Caco-2 (cell line): Measurements from ENCODE around the gene TARBP2. TPM values are rescaled to one million over a fixed set of nuclear protein-coding genes. Genes with fewer than 3 reads are reported as not detected.

Experiments used
- BruUV-seq: library from RNA; stranded (reverse); fragments of 400-500 nt; replicated peaks from 2 replicates; lab custom pipeline; 2021; lab: Mats Ljungman, UMichigan
- CTCF ChIA-PET: fragments of 300-600 bp; sonication (Branson Sonifier 250); formaldehyde crosslinking; loops from one replicate; lab custom pipeline; 2022; ENCODE audit warnings: antibody characterized with exemption; lab: Charles Lee
- POLR2A ChIA-PET: fragments of 300-600 bp; sonication (Branson Sonifier 250); formaldehyde crosslinking; loops from one replicate; lab custom pipeline; 2022; ENCODE audit warnings: antibody characterized with exemption; lab: Charles Lee
- DNase-seq, 2 experiments: peaks; one replicate each; pipeline versions ENCODE4 v3.0.0 to v3.0.0-alpha.2; 2020 to 2022
- H3K27me3 ChIP-seq: replicated peaks from 2 replicates; pipeline ENCODE4 v1.6.0; 2011; ENCODE audit warnings: low read length; ENCODE audit not compliant: control insufficient read depth, insufficient read depth
- H3K36me3 ChIP-seq: 2 replicates; pipeline ENCODE4 v1.5.1; 2011; ENCODE audit warnings: low read length; ENCODE audit not compliant: control insufficient read depth, insufficient read depth
- H3K4me1 ChIP-seq: fragments of 250-450 bp; sonication (Bioruptor Pico); 2 replicates; pipeline ENCODE4 v1.5.1; 2020; ENCODE audit warnings: mild to moderate bottlenecking
- H3K4me3 ChIP-seq: 2 replicates; pipeline ENCODE4 v1.5.1; 2011; ENCODE audit warnings: low read depth, mild to moderate bottlenecking, control low read depth, low read length
- H3K9me3 ChIP-seq: fragments of 250-450 bp; sonication (Bioruptor Pico); 2 replicates; pipeline ENCODE4 v1.5.1; 2020; ENCODE audit warnings: mild to moderate bottlenecking, moderate library complexity
- H3K27ac Mint-ChIP-seq: one replicate; pipeline ENCODE4 v1.8.0; 2022; ENCODE audit warnings: mixed read lengths; ENCODE audit not compliant: unreplicated experiment
- H3K27me3 Mint-ChIP-seq: one replicate; pipeline ENCODE4 v1.8.0; 2022; ENCODE audit warnings: mixed read lengths; ENCODE audit not compliant: insufficient read depth, unreplicated experiment
- H3K36me3 Mint-ChIP-seq: one replicate; pipeline ENCODE4 v1.8.0; 2022; ENCODE audit warnings: mild to moderate bottlenecking, mixed read lengths; ENCODE audit not compliant: insufficient read depth, unreplicated experiment
- H3K4me1 Mint-ChIP-seq: one replicate; pipeline ENCODE4 v1.8.0; 2022; ENCODE audit warnings: low read depth, mixed read lengths; ENCODE audit not compliant: unreplicated experiment
- H3K4me3 Mint-ChIP-seq: one replicate; pipeline ENCODE4 v1.8.0; 2022; ENCODE audit warnings: mild to moderate bottlenecking, moderate library complexity, mixed read lengths; ENCODE audit not compliant: unreplicated experiment
- H3K9me3 Mint-ChIP-seq: one replicate; pipeline ENCODE4 v1.8.0; 2022; ENCODE audit warnings: mixed read lengths; ENCODE audit not compliant: unreplicated experiment
- CTCF ChIP-seq, 2 experiments: fragments of 200-600 bp in 1 of 2; IDR thresholded peaks; 1 replicate in 1 of 2; 2 replicates in 1 of 2; pipeline versions ENCODE4 v1.5.1 to v1.8.0; 2011 to 2022; ENCODE audit warnings: antibody characterized with exemption in 1 of 2, control low read depth in 1 of 2, inconsistent platforms in 1 of 2, low read depth in 1 of 2, low read length in 1 of 2, mild to moderate bottlenecking in 1 of 2, moderate library complexity in 1 of 2; ENCODE audit not compliant: insufficient read depth in 1 of 2, severe bottlenecking in 1 of 2, unreplicated experiment in 1 of 2
- intact Hi-C: fragments of 100-400 bp; cut with micrococcal nuclease; formaldehyde crosslinking; loops from one replicate; pipeline ENCODE4 v1.10.0; 2022; ENCODE audit not compliant: unreplicated experiment
- total RNA-seq: library from RNA; stranded (reverse); gene quantifications from 2 replicates; pipeline ENCODE4 v1.2.3, GENCODE V29; 2022

The TARBP2 gene
- total RNA-seq, 1 experiment from 2014 or later = 50.7 TPM

GRCh38 chr12:53476769-53477209 lies 24.3 kb upstream of the TARBP2 start:
- CTCF ChIA-PET = interaction anchor here (0.8 to 1.2 kb wide), 6 partner anchors 24 to 334 kb away, joined by 3 to 6 read pairs (median 4); partner anchors contain the start of genes SP1 and TARBP2
- H3K36me3 Mint-ChIP-seq = peaks cover 99% of the 10 kb centered on the region

GRCh38 chr12:53478865-53479264 lies 22.2 kb upstream of the TARBP2 start:
- Mint-ChIP-seq H3K36me3 (peaks cover 98% of the 10 kb centered on the region), H3K4me1 (peaks cover 7% of the 10 kb centered on the region), H3K27ac (no peak overlapping the region), H3K9me3 (no peaks in the 10 kb centered on the region), H3K4me3 (no peak overlapping the region), H3K27me3 (no peaks in the 10 kb centered on the region)
- H3K27me3 ChIP-seq = no peaks in the 10 kb centered on the region
- H3K9me3 ChIP-seq = no peaks in the 10 kb centered on the region
- TF ChIP-seq CTCF (IDR thresholded peaks at IDR 0.05; ENCODE audit: insufficient read depth in 1 of 2, low read depth in 1 of 2, low read length in 1 of 2, severe bottlenecking in 1 of 2, unreplicated experiment in 1 of 2) = no peak
- H3K36me3 ChIP-seq = peaks cover 10% of the 10 kb centered on the region
- CTCF ChIA-PET = no interaction called here
- no peaks in the 10 kb centered on the region for H3K4me1 ChIP-seq
- H3K4me3 ChIP-seq = no peak overlapping the region
- DNase-seq = no peak
- POLR2A ChIA-PET = no interaction called here
- intact Hi-C loops = no loop called here
- BruUV-seq = no TSS peak

More at GRCh38 chr12:53476769-53477209, 24.3 kb upstream of the TARBP2 start:
- Mint-ChIP-seq H3K4me3 (no peak overlapping the region), H3K27ac (no peak overlapping the region), H3K4me1 (peaks cover 12% of the 10 kb centered on the region), H3K9me3 (no peaks in the 10 kb centered on the region), H3K27me3 (no peaks in the 10 kb centered on the region)
- Histone ChIP-seq H3K9me3 (no peaks in the 10 kb centered on the region), H3K4me1 (no peaks in the 10 kb centered on the region), H3K36me3 (peaks cover 8% of the 10 kb centered on the region), H3K4me3 (no peak overlapping the region), H3K27me3 (no peaks in the 10 kb centered on the region)
- intact Hi-C loops = no loop called here
- POLR2A ChIA-PET = interaction anchor here (0.6 to 1.2 kb wide), 3 partner anchors 15 to 127 kb away, joined by 5 to 6 read pairs (median 5); partner anchors contain the start of gene TARBP2
- peak in 1 of 2 experiments; percentile 53 for DNase-seq
- peak; percentile 22 to 40 for TF ChIP-seq CTCF (IDR thresholded peaks at IDR 0.05; ENCODE audit: insufficient read depth in 1 of 2, low read depth in 1 of 2, low read length in 1 of 2, severe bottlenecking in 1 of 2, unreplicated experiment in 1 of 2)
- no TSS peak for BruUV-seq

- no TSS peak for BruUV-seq
These were observed 21.8 kb upstream of the TARBP2 start for GRCh38 chr12:53479331-53479730.

More at GRCh38 chr12:53479331-53479730, 21.8 kb upstream of the TARBP2 start:
- DNase-seq = no peak
- no peaks in the 10 kb centered on the region for H3K9me3 ChIP-seq
- Mint-ChIP-seq H3K36me3 (peaks cover 98% of the 10 kb centered on the region), H3K27me3 (no peaks in the 10 kb centered on the region), H3K4me1 (peaks cover 7% of the 10 kb centered on the region), H3K4me3 (no peak overlapping the region), H3K27ac (no peak overlapping the region), H3K9me3 (no peaks in the 10 kb centered on the region)
- H3K4me3 ChIP-seq = no peak overlapping the region
- no peaks in the 10 kb centered on the region for H3K27me3 ChIP-seq
- TF ChIP-seq CTCF (IDR thresholded peaks at IDR 0.05; ENCODE audit: insufficient read depth in 1 of 2, low read depth in 1 of 2, low read length in 1 of 2, severe bottlenecking in 1 of 2, unreplicated experiment in 1 of 2) = no peak
- ChIA-PET CTCF (no interaction called here), POLR2A (interaction anchor here (0.6 kb wide), 1 partner anchor 146 kb away, joined by 3 read pairs; no protein-coding TSS in a partner anchor)
- H3K36me3 ChIP-seq = peaks cover 10% of the 10 kb centered on the region
- H3K4me1 ChIP-seq = no peaks in the 10 kb centered on the region
- intact Hi-C loops = no loop called here
